ENCODE results near the gene PRPH2.

- TF ChIP-seq RAD21 (conservative IDR thresholded peaks at IDR 0.05): no peak
- TF ChIP-seq REST (IDR thresholded peaks at IDR 0.05; ENCODE audit: borderline replicate concordance): no peak
These were observed 34.1 kb downstream of the PRPH2 start for GRCh38 chr6:42688281-42688680.
